Gastrocnemius medialis (tissue), 4 donors: ENCODE data around the gene GFRA1.

Experiments used
- POLR2A ChIP-seq, 2 donors: fragments of 450-650 bp; IDR thresholded peaks; one replicate each; pipeline ENCODE4 v1.6.1; 2017; ENCODE audit warnings: antibody characterized with exemption in 2 of 2, mild to moderate bottlenecking in 2 of 2, moderate library complexity in 2 of 2
- TF ChIP-seq, protein P1 (sequence below), 5 experiments: fragments of 450-650 bp in 3 of 5; fragments of 200-600 bp in 2 of 5; sonication (generic) in 2 of 5; IDR thresholded peaks in 4 of 5; conservative IDR thresholded peaks in 1 of 5; 1 replicate in 4 of 5; 2 replicates in 1 of 5; pipeline ENCODE4 v1.5.1; 2016 to 2019; ENCODE audit warnings: antibody characterized with exemption in 5 of 5, mild to moderate bottlenecking in 3 of 5, moderate library complexity in 3 of 5

DNA sequence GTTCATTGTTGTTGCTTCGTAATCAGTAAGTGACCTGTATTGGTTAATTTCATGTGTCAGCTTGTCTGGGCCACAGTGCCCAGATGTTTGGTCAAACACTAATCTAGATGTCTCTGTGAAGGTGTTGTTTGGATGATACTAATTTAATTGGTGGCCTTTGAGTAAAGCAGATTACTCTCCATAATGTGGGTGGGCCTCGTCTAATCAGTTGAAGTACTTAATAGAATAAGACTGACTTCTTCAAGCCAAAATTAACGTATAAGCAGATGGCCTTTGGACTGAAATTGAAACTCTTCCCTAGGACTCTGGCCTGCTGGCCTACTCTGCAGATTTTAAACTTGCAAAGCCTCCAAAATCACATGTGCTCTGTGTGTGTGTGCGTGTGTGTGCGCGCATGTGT is 245.7 kb downstream of the GFRA1 start:
- TF ChIP-seq, protein P1, sequence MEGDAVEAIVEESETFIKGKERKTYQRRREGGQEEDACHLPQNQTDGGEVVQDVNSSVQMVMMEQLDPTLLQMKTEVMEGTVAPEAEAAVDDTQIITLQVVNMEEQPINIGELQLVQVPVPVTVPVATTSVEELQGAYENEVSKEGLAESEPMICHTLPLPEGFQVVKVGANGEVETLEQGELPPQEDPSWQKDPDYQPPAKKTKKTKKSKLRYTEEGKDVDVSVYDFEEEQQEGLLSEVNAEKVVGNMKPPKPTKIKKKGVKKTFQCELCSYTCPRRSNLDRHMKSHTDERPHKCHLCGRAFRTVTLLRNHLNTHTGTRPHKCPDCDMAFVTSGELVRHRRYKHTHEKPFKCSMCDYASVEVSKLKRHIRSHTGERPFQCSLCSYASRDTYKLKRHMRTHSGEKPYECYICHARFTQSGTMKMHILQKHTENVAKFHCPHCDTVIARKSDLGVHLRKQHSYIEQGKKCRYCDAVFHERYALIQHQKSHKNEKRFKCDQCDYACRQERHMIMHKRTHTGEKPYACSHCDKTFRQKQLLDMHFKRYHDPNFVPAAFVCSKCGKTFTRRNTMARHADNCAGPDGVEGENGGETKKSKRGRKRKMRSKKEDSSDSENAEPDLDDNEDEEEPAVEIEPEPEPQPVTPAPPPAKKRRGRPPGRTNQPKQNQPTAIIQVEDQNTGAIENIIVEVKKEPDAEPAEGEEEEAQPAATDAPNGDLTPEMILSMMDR (IDR thresholded peaks at IDR 0.05 in 4 of 5, conservative IDR thresholded peaks at IDR 0.05 in 1 of 5): no peak
- TF ChIP-seq POLR2A (IDR thresholded peaks at IDR 0.05): no peak
